GM12873 (cell line): ENCODE results near the gene LDLRAD1.

ENCODE experiments used
- CTCF ChIP-seq: IDR thresholded peaks from 2 replicates; pipeline ENCODE4 v1.5.1; 2012; ENCODE audit warnings: low read depth, mild to moderate bottlenecking, moderate library complexity, low read length, control low read depth; ENCODE audit not compliant: insufficient read depth; ENCODE audit errors: missing control alignments

Gene LDLRAD1

GRCh38 chr1:54007613-54008012 lies 10.4 kb downstream of the LDLRAD1 start:
- no peak for TF ChIP-seq CTCF

- TF ChIP-seq CTCF = no peak
These were observed 11.5 kb downstream of the LDLRAD1 start for GRCh38 chr1:54006508-54006907.

GRCh38 chr1:54004481-54005049 lies 13.4 kb downstream of the LDLRAD1 start:
- no peak for TF ChIP-seq CTCF

GRCh38 chr1:54003249-54003646 lies 14.7 kb downstream of the LDLRAD1 start:
- TF ChIP-seq CTCF = no peak

- TF ChIP-seq CTCF = no peak
These were observed 15.3 kb downstream of the LDLRAD1 start for GRCh38 chr1:54002544-54003248.

GRCh38 chr1:54001591-54001990 lies 16.4 kb downstream of the LDLRAD1 start:
- TF ChIP-seq CTCF = no peak

- TF ChIP-seq CTCF = no peak
These were observed 18.1 kb downstream of the LDLRAD1 start for GRCh38 chr1:53999920-54000319.
